Ishikawa (cell line): ENCODE measurements around the gene TADA1.
A peak's percentile ranks its signal among the peaks of the same experiment; 100 is the strongest.

Experiments
- CEBPB ChIP-seq: IDR thresholded peaks from 2 replicates; pipeline ENCODE4 v1.6.1; 2012
- CREB1 ChIP-seq: IDR thresholded peaks from 2 replicates; pipeline ENCODE4 v1.6.1; 2012; ENCODE audit warnings: low read depth
- EGR1 ChIP-seq: IDR thresholded peaks from 2 replicates; pipeline ENCODE4 v1.6.1; 2012
- EP300 ChIP-seq: IDR thresholded peaks from 2 replicates; pipeline ENCODE4 v1.6.1; 2012; ENCODE audit warnings: borderline replicate concordance
- FOXM1 ChIP-seq: IDR thresholded peaks from 2 replicates; pipeline ENCODE4 v1.6.1; 2012; ENCODE audit warnings: low read depth, borderline replicate concordance
- MAX ChIP-seq: IDR thresholded peaks from 2 replicates; pipeline ENCODE4 v1.6.1; 2012
- NFIC ChIP-seq: IDR thresholded peaks from 2 replicates; pipeline ENCODE4 v1.6.1; 2012
- RAD21 ChIP-seq: IDR thresholded peaks from 2 replicates; pipeline ENCODE4 v1.6.1; 2012; ENCODE audit warnings: low read depth
- REST ChIP-seq: IDR thresholded peaks from 2 replicates; pipeline ENCODE4 v1.6.1; 2012; ENCODE audit warnings: low read depth, mild to moderate bottlenecking
- TAF1 ChIP-seq: IDR thresholded peaks from 2 replicates; pipeline ENCODE4 v1.6.1; 2012; ENCODE audit warnings: low read depth, mild to moderate bottlenecking
- TCF12 ChIP-seq: IDR thresholded peaks from 2 replicates; pipeline ENCODE4 v1.6.1; 2012; ENCODE audit warnings: low read depth
- TEAD4 ChIP-seq: IDR thresholded peaks from 2 replicates; pipeline ENCODE4 v1.6.1; 2012
- USF1 ChIP-seq: IDR thresholded peaks from 2 replicates; pipeline ENCODE4 v1.6.1; 2012
- YY1 ChIP-seq: IDR thresholded peaks from 2 replicates; pipeline ENCODE4 v1.6.1; 2012; ENCODE audit warnings: low read depth
- ZBTB7A ChIP-seq: IDR thresholded peaks from 2 replicates; pipeline ENCODE4 v1.6.1; 2012; ENCODE audit warnings: low read depth

TADA1 gene

GRCh38 chr1:166827426-166827825, 48.6 kb downstream of the TADA1 start:
- no peak for TF ChIP-seq MAX
- TF ChIP-seq CREB1: no peak
- no peak for TF ChIP-seq EP300
- no peak for TF ChIP-seq FOXM1
- TF ChIP-seq CEBPB: no peak
- TF ChIP-seq YY1: no peak
- no peak for TF ChIP-seq REST
- TF ChIP-seq EGR1: no peak

GRCh38 chr1:166822385-166822784, 53.7 kb downstream of the TADA1 start:
- TF ChIP-seq EGR1: no peak
- TF ChIP-seq FOXM1: no peak
- TF ChIP-seq RAD21: no peak; the same call in 1 of the 2 replicates
- no peak for TF ChIP-seq REST
- TF ChIP-seq TCF12: no peak
- TF ChIP-seq YY1: no peak
- TF ChIP-seq MAX: no peak
- TF ChIP-seq NFIC: no peak
- TF ChIP-seq CREB1: no peak
- no peak for TF ChIP-seq USF1
- TF ChIP-seq ZBTB7A: no peak

- no peak for TF ChIP-seq YY1
Observed at GRCh38 chr1:166819974-166820373, 56.1 kb downstream of the TADA1 start.

GRCh38 chr1:166814611-166815010, 61.5 kb downstream of the TADA1 start:
- no peak for TF ChIP-seq CREB1
- TF ChIP-seq TEAD4: 0 out of 2 replicates have a peak, but pooled peaks have one; percentile 27

GRCh38 chr1:166813508-166814223, 62.4 kb downstream of the TADA1 start:
- TF ChIP-seq RAD21: no peak
- TF ChIP-seq EGR1: no peak
- no peak for TF ChIP-seq EP300
- TF ChIP-seq YY1: no peak

- no peak for TF ChIP-seq TAF1
- TF ChIP-seq REST: no peak
- no peak for TF ChIP-seq FOXM1
- no peak for TF ChIP-seq EP300
- no peak for TF ChIP-seq RAD21
- no peak for TF ChIP-seq YY1
- no peak for TF ChIP-seq CREB1
- no peak for TF ChIP-seq ZBTB7A
- no peak for TF ChIP-seq TEAD4
- TF ChIP-seq MAX: no peak
- no peak for TF ChIP-seq NFIC
- no peak for TF ChIP-seq CEBPB
- TF ChIP-seq USF1: no peak
- no peak for TF ChIP-seq EGR1
- no peak for TF ChIP-seq TCF12
Observed at GRCh38 chr1:166811691-166812090, 64.4 kb downstream of the TADA1 start.
